Raji (cell line): ENCODE results near the gene KLF3.
A peak's percentile ranks its signal among the peaks of the same experiment; 100 is the strongest.

ENCODE experiments used
- POLR2A ChIP-seq: IDR thresholded peaks from 2 replicates; pipeline ENCODE4 v1.6.1; 2011; ENCODE audit warnings: low read depth, low read length, control low read depth; ENCODE audit not compliant: insufficient read depth

The KLF3 gene

GRCh38 chr4:38663801-38664705 is at the start of gene KLF3:
TSS of gene KLF3 (plus strand) at chr4:38664199. CDS start at chr4:38680626, 16,427 bp downstream.
- peak; percentile 37; the same call in 1 of the 2 replicates for TF ChIP-seq POLR2A

- no peak for TF ChIP-seq POLR2A
These were observed 49.8 kb upstream of the KLF3 start for GRCh38 chr4:38614231-38614630.

GRCh38 chr4:38615847-38616246 is 48.2 kb upstream of the KLF3 start:
- no peak for TF ChIP-seq POLR2A

GRCh38 chr4:38618505-38618904 is 45.5 kb upstream of the KLF3 start:
- TF ChIP-seq POLR2A = no peak

GRCh38 chr4:38619316-38619715 is 44.7 kb upstream of the KLF3 start:
- TF ChIP-seq POLR2A = no peak

- no peak for TF ChIP-seq POLR2A
These were observed 43.9 kb upstream of the KLF3 start for GRCh38 chr4:38620065-38620464.

GRCh38 chr4:38620527-38621027 is 43.4 kb upstream of the KLF3 start:
- TF ChIP-seq POLR2A = no peak

- TF ChIP-seq POLR2A = no peak
These were observed 42.8 kb upstream of the KLF3 start for GRCh38 chr4:38621028-38621684.

GRCh38 chr4:38621831-38622230 is 42.2 kb upstream of the KLF3 start:
- no peak for TF ChIP-seq POLR2A

GRCh38 chr4:38623260-38623659 is 40.7 kb upstream of the KLF3 start:
- no peak for TF ChIP-seq POLR2A

GRCh38 chr4:38624311-38624710 is 39.7 kb upstream of the KLF3 start:
- TF ChIP-seq POLR2A = no peak

- TF ChIP-seq POLR2A = no peak
These were observed 38.5 kb upstream of the KLF3 start for GRCh38 chr4:38625508-38625907.

- TF ChIP-seq POLR2A = no peak
These were observed 33.5 kb upstream of the KLF3 start for GRCh38 chr4:38630519-38630918.

- no peak for TF ChIP-seq POLR2A
These were observed 29.8 kb upstream of the KLF3 start for GRCh38 chr4:38634047-38634759.

- TF ChIP-seq POLR2A = no peak
These were observed 24.8 kb upstream of the KLF3 start for GRCh38 chr4:38639242-38639641.
